ENCODE measurements around the gene RHOT1.

RHOT1 gene

DNA sequence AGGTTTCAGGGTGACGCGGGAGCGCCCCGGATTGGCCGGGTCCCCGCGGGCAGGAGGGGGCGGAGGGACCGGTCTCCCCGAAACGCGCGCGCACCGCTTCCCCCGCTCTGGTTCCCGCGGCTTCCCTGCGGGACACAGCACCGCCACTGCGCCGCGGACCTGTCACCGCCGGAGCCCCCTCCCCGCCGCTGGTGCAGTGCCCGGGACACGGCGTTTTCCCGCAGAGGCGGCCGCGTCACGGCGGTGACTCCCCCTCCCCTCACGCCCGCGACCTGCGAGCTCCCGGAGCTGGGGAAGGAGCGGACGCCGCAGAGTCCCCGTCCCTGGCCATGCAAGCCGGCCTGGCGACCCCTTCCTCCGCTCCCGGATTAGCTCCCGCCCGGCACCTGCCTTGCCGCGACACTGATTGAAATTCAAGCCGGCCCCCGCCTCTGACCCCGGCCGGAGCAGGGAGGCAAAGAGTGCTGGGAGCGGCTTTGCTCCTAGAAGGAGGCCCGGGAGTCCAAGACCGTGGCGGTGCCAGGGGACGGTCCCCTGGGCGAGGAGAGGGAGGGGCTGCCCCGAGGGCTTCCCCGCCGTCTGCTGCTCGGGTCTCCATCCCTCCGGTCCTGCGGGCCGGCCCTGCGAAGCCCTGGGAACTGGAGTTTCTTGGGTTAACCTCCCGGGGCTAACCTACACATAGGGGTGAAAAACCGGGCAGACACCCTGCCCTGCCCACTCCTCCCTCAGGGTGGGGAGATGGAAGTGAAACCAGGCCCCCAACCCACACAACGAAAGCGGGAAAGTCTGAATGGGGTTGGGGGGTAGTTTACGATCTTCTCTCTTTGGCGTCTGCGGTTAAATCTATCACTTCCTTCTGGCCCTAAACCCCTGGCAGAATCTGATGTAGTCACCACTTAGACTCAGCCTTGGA is 124.3 kb downstream of the RHOT1 start:
- in situ Hi-C loops (cut with MboI; ENCODE audit: low sequenced_read_pairs, unreplicated experiment) = no loop called here

DNA sequence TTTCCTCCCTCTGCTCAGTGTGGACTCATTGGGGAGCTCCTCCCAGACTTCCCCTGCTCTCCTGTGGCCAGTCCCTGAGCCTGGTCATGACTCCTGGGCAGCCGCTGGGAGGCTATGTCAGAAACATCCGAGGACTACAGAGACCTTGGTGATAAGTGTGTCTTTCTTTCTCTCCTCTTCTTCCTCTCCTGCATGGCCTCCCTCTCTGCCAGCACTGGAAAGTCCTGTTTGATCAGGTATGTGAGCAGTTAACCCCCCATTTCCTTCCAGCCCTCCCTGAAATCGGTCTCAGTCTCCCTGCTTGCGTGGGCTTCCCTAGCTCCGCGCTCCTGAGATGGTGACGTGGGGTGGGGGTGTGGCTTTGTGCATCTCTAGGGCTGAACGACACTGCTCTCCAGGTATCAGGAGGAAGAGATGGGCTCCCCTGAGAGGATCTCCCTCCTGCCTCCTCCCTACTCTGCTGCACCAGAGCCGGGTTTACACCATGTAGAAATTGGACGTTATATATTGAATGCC is 125.4 kb downstream of the RHOT1 start:
- no peak for DNase-seq (ENCODE audit: low spot score)
- TF ChIP-seq, protein P1, sequence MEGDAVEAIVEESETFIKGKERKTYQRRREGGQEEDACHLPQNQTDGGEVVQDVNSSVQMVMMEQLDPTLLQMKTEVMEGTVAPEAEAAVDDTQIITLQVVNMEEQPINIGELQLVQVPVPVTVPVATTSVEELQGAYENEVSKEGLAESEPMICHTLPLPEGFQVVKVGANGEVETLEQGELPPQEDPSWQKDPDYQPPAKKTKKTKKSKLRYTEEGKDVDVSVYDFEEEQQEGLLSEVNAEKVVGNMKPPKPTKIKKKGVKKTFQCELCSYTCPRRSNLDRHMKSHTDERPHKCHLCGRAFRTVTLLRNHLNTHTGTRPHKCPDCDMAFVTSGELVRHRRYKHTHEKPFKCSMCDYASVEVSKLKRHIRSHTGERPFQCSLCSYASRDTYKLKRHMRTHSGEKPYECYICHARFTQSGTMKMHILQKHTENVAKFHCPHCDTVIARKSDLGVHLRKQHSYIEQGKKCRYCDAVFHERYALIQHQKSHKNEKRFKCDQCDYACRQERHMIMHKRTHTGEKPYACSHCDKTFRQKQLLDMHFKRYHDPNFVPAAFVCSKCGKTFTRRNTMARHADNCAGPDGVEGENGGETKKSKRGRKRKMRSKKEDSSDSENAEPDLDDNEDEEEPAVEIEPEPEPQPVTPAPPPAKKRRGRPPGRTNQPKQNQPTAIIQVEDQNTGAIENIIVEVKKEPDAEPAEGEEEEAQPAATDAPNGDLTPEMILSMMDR (IDR thresholded peaks at IDR 0.05; ENCODE audit: borderline replicate concordance, control extremely low read depth, extremely low read depth, insufficient read depth, missing control alignments) = no peak
- in situ Hi-C loops (cut with MboI; ENCODE audit: low sequenced_read_pairs, unreplicated experiment) = no loop called here

More for the DNA sequence above, 124.3 kb downstream of the RHOT1 start:
- peak; percentile 61 for DNase-seq (ENCODE audit: low spot score)
- TF ChIP-seq, protein P1 (IDR thresholded peaks at IDR 0.05; ENCODE audit: borderline replicate concordance, control extremely low read depth, extremely low read depth, insufficient read depth, missing control alignments) = no peak

DNA sequence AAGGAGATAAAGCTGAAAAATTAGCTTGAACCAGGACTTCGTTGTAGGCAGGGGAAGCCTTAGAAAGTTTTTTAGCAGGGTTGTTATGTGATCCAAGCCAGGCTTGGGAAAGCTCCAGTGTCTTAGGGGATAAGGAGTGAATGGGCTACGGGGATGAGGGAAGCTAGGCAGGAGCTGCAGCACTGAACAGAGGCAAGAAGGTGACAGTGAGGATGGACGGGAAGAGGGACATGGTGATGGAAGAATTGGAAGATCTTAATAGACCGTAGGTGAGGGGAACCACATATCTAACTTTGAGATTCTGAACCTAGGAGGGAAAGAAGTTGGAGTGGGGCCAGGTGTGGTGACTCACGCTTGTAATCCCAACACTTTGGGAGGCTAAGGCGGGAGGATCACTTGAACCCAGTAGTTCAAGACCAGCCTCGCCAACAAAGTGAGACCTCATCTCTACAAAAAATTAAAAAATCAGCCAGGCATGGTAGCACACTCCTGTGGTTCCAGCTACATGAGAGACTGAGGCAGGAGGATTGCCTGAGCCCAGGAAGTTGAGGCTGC is 126.5 kb downstream of the RHOT1 start:
- TF ChIP-seq, protein P1 (IDR thresholded peaks at IDR 0.05; ENCODE audit: borderline replicate concordance, control extremely low read depth, extremely low read depth, insufficient read depth, missing control alignments) = no peak
- in situ Hi-C loops (cut with MboI; ENCODE audit: low sequenced_read_pairs, unreplicated experiment) = no loop called here
- no peak for DNase-seq (ENCODE audit: low spot score)

DNA sequence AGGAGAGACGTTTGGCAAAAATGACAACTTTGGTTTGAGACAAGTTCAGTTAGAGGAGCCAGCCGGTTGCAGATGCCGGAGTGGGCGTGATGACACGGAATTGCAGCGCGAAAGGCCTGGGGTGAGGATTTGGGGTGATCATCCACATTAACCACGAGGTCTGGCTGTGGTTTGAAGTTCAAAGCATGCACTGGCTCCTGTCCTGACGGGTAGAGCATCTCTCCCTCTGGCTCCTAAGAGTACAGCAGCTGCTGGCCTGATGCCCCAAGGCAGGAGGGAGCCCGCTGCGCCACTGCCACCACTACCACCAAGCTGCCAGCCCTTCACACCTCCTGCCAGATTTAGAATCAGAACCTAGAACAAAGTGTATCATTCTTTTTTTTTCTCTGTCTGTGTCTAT is 127.1 kb downstream of the RHOT1 start:
- in situ Hi-C loops (cut with MboI; ENCODE audit: low sequenced_read_pairs, unreplicated experiment) = no loop called here
- DNase-seq (ENCODE audit: low spot score) = no peak
- TF ChIP-seq, protein P1 (IDR thresholded peaks at IDR 0.05; ENCODE audit: borderline replicate concordance, control extremely low read depth, extremely low read depth, insufficient read depth, missing control alignments) = no peak

DNA sequence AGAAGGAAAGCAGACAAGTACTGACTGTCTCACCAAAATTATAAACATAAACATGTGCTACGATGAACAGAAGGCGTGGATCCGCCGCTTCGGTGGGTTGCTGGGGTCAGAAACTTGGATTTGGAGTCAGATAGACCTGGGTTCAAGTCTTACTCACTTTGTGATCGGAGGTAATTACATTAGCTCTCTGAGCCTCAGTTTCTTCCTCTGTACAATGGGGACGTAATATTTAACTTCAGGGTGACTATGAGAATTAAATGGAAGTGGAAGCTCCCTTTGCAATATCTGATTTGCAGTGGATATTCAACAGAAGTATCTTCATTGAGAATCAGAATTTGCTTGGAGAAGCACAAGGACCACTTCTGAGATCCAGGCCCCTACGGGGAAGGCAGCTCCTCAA is 129.5 kb downstream of the RHOT1 start:
- no peak for DNase-seq (ENCODE audit: low spot score)
- TF ChIP-seq, protein P1 (IDR thresholded peaks at IDR 0.05; ENCODE audit: borderline replicate concordance, control extremely low read depth, extremely low read depth, insufficient read depth, missing control alignments) = no peak
- in situ Hi-C loops (cut with MboI; ENCODE audit: low sequenced_read_pairs, unreplicated experiment) = no loop called here

DNA sequence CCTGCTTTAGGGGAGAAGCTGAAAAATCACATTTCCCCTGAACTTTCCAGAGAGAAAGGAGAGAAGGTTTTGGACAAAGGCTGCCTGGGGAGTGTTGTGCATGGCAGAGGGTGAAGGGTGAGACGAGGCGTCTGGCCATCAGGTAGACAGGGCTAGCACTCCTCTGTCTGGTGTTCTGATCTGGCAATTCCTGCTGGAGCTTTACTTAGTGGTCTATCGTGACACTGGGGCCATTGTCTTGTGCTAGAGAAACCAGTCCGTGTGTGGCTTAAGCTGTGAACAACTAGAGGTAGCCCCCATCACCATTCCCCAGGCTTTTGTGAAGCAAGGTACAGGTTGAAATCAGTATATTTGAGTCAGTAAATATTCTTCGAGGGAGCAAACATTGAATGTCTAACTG is 131.8 kb downstream of the RHOT1 start:
- in situ Hi-C loops (cut with MboI; ENCODE audit: low sequenced_read_pairs, unreplicated experiment) = no loop called here
- TF ChIP-seq, protein P1 (IDR thresholded peaks at IDR 0.05; ENCODE audit: borderline replicate concordance, control extremely low read depth, extremely low read depth, insufficient read depth, missing control alignments) = no peak
- no peak for DNase-seq (ENCODE audit: low spot score)

All from GM13976 (cell line).